Stimulated activated CD8-positive, alpha-beta memory T cell treated with anti-CD3 and anti-CD28 coated beads, Interleukin-4, amount 100 ng/mL, for 1 hour (primary cell): ENCODE data around the gene TICRR.

ENCODE experiments used
- DNase-seq, 2 donors: peaks; one replicate each; pipeline ENCODE4 v3.0.0-alpha.2; 2020; ENCODE audit warnings: low read depth in 2 of 2, low spot score in 1 of 2

Gene TICRR

DNA sequence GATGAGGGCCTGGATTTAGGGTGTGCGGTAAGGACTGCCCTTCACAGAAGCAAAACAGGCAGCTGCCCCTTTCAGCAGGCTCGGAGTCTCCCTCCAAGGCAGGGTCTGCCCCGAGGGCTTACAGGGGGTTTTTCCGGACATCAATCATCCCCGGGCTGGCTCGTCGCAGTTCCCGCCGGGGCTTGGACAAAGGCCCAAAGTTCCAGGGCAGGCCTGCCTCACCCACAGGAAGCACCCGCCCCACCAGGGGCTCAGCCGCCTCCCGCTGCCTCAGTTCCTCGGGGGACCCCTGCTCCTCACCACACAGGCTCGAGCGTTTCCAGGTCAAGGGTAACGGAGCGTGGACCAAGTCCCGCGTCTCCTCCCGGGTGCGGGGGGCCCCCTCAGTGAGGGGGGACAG lies 53.0 kb downstream of the TICRR start:
- no peak for DNase-seq

DNA sequence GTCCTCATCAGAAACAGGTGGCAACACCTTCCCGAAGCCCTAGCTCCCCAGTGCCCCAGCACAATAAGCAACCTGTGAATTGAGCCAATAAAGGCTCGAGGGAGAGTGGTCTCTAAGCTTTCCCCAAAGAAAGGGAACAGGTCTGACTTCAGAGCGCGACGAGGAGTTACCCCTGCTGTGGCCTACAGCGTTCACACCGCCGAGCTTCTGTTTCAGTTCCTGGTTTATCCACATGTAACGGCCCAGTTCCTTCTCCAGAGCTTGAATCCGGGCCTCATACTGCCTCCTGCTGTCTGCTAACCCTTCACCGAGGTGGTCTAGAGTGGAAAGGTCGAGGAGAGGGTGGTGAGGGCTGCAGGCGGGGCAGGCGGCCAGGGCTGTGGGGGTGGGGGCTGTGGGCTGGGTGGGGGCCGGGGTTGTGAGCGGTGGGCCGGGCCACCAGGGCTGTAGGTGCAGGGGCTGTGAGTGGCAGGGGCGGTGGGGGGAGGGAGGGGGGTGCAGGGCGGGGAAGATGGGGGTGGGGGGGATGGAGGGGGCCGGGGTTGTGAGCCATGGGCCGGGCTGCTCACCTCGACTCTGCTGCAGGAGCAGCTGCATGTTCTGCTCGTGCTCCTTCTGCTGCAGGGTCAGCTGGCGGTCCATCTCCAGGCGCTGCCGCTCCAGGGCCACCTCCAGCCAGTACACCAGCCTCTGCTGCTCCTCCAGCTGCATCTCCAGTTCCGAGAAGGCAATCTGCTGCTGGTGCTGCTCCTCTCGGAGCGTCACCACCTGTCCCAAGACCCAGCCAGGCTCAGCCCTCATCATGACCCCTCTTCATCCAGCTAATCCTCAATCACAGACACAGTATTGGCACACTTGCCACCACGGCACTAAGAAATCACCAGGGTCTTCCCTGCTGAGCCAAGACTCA lies 53.8 kb downstream of the TICRR start:
- no peak for DNase-seq

DNA sequence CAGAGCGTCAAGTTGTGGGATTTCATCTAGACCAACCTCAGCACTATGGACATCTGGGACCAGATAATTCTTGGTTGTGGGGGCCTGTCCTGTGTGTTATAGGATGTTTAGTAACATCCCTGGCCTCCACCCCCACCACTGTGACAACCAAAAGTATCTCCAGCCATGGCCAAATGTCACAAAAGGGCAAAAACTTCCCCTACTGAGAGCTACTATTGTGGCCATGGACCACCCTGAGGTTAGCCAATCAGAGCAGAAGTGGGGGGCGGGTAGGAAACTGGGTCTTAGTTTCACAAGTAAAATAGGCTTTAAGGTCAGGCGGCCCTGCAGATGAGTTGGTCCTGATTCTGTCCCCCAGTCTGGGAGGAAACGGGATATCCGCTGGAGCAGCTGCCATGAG lies 54.6 kb downstream of the TICRR start:
- DNase-seq = no peak

DNA sequence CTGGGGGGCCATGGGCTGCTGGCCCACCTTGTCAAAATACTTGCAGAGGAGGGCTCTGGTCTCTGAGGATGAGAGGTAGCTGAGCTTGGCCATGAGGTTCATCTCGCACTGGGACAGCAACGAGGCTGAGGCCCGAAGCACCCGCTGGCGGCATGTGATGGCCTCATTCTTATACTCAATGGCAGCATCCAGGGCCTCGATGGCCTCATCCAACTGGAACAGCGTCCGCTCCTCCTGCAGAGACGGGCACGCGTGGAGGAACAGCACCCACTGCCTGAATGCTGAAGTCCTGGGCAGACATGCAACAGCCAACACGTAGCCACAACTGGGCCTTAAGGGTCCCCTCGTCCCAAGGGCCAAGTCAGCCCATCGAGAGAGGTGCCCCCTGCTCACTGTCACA lies 55.0 kb downstream of the TICRR start:
- DNase-seq = no peak

DNA sequence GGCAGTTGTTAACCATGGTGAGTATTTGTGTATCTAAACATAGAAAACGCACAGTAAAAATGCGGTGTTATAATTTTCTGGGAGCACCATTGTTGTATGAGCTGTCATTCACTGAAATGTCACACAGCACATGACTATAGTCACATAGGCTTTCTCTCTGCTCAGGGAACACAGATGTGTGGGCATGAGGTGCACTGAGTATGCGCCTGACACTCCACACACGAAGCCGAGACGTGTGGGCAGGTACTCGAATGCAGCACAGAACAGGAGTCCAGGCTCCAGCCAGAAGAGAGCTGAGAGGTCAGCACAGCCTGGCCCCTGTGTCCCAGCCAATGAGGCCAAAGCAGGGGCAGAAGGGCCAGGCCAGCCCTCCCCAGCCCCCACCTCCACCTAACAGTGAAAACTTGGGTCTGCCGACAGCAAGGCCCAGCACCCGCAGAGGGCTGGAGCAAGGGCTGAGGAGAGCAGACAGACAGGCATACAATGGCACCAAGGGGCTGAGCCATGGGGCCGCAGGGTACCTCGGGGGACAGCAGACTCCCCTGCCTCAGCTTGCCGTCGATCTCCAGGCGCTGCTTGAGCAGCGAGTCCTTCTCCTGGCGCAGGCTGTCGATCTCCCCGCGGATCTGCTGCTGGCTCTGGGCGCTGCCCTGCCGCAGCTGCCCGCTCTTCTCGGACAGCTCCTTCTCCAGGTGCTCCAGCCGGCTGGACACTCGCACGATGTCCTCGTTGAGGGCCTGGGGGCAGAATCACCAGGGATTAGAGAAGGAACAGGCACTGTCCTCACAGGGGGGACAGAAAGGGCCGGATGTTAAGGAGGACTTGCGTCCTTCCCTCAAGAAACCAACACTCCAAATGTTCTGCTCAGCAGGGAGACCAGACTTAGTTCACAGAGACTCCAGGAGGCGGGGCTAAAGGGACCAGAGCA lies 56.0 kb downstream of the TICRR start:
- DNase-seq = no peak

DNA sequence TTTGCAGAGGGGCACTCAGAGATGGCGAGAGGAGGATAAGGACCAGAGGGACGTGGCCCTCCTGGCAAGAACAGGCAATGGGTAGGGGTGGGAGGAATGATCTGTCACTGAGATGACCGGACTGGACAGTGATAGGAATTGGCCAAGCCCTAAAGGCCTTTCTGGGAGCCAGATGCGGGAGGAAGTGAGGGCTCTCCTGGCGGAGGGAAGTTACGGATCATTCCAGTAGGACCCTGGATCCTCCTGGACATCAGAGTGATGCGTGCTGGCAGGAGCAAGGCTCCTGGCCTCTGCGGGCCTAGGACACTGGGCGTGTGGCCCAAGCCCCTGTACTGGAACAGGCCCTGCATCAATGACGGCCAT lies 56.6 kb downstream of the TICRR start:
- DNase-seq = no peak

DNA sequence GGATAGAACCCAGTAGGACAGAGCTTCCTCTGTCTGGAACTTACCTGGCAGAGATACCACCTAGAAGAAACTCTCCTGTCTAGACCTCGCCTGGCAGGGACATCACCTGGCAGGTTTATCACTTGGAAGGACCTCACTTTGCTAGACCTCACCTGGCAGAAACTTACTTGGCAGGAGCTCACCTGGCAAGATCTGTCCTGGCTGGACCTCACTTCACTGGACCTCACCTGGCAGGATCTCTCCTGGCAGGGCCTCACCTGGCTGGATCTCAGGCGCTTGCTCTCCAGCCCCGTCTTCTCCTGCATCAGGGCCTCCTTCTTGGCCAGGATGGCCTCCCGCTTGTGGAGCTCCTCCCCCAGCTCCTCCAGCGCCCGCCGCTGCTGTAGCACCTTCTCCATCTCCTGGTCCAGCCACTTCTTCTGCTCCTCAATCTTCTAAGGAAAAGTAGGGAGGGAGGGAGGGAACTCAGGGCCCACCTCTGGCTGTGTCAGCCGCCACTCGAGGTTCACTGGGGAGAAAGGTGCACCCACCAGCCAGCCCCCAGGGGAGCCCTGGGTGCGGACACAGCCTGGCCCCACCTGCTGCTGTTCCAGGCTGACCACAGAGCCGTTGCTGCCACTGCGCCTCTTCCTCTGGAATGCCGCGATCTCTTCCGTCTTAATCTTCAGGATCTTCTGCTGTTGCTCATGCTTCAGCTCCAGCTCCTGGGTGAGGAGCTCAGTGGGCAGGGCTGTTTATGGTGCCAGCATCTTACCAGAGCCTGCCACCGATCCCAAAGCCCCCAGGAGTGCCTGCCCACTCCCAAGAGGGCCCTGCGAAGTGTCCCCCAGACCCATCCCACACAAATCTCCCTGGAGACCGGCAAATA lies 57.5 kb downstream of the TICRR start:
- DNase-seq = no peak

DNA sequence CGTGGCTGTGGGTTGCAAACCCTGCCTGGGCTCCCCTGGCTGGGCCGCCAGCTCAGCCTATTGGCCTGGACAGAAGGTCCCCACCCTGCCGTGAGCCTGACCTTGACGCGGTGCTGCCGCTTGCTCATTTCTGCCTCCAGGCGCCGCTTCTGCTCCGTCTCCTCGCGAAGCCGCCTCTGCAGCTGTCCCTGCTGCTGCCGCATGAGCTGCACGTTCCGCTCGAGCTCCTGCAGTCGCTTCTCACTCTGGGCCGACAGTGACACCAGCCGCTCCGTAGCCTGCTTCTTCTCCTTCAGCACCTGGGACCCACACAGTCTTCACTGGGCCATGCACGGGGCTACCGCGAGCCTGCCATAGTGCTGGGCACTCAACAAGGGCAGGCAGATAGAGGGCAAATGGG lies 58.3 kb downstream of the TICRR start:
- DNase-seq = no peak

DNA sequence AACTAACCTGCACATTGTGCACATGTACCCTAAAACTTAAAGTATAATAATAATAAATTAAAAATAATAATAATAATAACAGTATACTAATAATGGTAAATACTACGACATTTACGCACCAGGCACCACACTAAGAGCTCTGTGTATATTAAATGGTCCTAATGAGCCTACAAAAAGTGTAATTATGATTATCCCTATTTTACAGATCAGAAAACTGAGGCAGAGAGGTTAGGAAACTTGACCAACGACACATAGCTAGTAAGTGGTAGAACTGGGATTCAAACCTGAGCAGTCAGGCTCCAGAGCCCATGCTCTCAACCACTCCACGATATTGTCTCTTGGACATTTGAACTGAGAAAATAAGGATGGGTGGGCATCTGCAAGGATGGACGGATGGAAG lies 65.0 kb downstream of the TICRR start:
- DNase-seq = no peak

DNA sequence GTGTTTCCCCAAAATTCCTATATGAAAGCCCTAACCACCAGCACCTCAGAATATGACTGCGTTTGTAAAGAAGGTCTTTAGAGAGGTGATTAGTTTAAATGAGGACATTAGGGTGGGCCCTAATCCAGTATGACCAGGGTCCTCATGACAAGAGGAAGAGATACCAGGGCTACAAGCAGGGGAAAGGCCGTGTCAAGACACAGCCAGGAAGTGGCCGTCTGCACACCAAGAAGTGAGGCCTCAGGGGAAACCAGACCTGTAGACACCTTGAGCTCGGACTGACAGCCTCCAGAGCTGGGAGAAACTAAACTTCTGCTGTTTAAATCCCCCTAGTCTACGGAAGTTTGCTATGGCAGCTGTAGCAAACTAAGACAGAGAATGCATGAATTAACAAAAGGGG lies 65.8 kb downstream of the TICRR start:
- no peak for DNase-seq

DNA sequence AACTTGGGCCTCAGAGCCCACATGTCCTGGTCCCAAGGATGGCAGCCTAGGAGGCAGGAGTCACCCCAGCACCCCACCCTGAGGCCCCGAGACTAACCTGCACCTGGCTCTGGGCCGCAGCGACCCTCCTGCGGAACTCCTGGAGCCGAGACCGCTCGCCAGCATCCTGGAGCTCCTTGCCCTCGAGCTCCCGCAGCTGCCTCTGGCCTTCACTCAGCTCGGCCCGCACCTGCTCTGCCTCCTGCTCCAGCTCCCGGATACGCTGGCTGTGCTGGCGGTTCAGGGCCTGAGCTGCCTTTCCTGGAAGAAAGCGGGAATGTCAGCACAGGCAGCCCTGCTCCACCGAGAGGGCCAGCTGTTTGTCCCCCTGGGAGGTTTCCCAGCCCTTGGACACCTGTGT lies 66.8 kb downstream of the TICRR start:
- no peak for DNase-seq

DNA sequence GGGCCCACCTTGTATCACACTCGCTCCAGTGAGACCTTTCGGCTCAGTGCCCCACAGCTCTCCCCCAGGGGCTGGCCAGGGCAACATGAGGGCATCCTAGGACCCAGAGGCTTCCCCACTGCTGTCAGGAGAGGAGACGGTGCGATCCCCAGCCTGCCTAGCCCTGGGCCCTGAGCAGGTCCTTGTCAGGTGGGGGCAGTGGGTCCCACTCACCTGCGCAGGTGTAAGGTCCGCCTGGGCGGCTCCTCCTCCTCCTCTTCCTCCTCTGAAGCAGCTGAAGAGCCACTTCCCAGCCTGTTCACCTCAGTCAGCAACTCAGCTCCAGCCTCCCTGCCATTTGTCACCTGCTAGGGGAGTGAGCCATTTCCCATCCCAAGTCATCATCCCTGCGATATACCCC lies 70.4 kb downstream of the TICRR start:
- no peak for DNase-seq

DNA sequence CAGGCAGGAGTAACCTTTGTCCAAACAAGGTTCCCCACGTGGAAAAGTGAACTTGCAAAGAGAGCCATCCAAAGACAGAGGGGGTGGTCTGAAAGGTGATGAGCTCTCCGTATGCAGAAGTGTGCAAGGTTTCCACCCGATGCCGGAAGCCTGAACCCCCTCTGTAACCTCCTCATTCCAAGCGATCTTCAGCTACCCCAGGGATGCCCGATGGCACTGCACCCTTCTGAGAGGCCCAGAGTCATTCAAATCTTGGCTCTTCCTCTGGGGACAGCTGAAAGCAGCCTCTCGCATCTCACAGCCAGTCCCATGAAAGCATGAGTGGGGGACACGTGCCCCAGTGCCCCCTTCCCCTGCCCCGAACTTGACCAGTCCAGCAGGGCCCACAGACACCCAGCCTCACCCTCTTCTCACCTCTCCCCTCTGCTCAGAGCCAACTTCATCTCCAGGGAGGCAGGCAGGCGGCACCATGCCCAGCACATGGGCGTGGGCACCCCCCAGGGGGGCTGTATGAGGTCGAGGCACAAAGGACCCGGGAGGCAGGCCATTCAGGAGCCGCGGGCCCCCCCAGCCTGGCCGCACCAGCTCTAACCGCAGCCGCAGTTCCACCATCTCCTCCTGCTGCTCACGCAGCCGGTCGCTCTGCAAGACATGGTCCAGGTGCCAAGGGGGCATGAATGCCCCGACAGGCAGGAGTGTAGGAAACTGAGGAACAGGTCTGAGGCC lies 71.3 kb downstream of the TICRR start:
- no peak for DNase-seq

DNA sequence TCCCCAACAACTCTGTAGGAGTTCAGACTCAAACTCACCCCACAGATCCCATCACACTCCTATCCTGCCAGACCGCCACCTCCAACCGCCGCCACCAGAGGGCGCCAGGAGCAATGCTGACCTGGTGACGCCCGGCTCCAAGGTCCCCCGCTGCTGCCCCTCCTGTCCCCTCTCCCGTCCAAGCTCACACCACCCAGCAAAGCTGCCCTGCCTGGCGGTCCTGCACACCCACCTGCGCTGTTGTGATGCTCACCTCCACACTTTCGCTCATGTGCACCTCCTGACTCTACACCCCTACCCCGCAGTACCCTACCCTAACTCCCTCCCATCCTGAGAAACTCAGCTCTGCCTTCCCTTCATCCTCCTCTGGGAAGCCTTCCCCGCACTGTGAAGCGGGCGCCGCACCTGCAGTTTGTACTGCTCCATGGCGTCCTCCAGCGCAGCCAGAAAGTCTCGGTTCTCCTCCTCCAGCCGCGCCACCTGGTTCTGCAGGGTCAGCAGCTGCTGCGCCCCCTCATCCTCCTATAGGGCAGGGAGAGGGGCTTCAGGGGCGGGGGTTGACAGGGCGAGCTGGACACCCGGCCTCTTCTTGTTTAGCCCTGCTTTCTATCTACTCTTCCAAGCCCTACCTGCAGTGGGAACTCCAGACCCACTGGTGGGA lies 72.1 kb downstream of the TICRR start:
- peak; percentile 9 to 24 for DNase-seq

DNA sequence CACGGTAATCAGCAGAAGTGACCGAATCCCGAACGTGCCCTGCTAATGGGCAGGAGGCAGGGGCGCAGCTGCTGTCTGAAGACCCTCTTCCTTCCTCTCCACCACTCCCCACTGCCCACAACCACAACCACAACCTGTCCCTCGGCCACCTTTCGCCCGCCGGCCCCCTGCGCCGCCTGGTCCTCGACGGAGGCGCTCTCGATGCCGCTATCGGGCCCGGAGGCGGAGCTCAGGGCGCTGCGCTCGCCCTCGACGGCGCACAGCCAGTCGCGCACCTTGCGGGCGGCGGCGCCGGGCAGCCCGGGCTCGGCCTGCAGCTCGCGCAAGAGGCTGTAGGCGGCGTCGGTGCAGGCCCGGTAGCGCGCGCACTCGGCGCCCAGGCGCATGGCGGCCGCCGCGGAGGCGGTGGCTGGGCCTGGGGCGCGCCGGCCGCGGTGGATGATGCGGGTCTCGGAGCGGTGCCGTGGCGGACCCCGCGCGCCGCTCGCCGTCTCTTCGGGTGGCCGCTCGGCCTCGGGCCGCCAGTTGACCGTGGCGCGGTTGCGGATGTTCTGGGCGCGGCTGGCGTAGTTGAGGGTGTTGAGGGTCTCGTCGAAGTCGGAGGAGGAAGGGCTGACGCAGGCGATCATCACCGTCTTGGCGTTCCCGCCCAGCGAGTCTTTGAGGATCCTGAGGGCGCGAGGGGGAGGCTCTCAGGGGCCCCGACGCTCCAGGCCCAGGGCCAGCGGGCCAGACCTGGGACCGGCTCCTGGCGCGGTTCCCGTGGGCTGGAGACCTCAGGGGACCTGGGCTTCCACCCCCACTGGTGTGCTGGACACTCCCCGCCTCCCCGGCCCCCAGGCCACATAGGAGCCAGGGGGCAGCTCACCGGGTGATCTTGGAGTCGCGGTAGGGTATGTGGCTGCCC lies 73.1 kb downstream of the TICRR start:
- no peak for DNase-seq

DNA sequence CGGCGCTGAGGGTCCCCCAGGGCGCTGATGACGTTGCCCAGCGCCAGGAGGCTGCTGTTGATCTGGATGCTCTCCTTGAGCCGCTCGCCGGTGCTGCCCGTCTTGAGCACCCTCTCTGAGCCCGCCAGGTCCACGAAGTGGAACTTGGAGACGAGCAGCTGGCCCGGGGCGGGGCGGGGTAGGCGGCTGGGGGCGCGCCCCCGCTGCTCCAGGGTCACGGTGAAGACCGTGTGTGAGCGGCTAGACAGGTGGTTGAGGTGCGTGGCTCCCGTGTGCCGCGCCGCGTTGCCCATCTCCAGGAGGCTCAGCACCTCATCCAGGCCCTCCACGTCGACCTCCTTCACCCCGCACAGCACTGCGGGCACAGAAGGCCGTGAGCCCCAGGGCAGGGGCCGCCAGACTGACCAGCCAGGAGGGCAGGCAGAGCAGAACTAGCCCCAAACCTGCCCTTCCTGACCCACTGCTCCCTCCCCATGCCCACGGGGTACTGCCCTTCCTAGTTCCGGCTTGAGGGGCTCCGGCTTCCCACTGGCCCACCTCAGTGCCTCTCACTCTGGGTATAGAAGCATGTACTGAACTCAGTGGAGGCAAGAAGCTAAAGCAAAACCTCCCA lies 73.8 kb downstream of the TICRR start:
- DNase-seq = no peak

DNA sequence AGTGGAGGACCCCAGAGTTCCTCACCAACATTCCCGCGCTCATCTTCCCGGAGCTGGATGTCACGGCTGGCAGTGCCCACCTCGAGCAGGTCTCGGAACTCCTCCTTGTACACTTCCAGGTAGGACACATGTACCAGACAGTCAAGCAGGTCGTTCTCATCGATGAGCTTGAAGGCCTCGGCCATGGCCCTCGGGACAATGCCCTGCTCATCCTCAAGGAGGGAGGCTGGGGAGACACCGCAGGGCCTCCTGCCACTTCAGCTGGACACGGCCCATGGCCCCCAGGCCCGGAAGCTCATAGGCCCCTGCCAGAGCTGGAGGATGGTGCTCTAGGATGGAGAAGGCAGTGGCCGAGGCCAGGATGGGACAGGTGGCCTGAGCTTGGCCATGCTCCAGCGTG lies 74.4 kb downstream of the TICRR start:
- DNase-seq = no peak

DNA sequence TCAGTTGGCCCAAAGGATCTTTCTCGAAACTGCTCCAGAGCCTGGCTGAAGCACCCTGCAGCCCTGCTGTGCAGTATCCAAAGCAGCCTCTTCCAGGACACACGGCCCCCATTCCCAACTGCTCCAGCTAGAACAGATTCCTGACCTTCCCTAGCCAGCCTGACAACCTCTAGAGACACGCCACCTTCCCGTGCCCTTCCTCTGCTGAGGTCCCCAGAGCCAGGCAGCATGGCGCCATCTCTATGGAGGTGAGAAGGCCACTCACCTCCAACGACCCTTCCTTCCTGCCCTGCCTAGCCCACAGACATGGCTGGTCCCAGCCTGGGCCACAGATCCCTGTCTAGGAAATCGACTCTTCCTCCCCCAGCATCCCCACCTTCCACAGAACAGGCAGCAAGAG lies 76.9 kb downstream of the TICRR start:
- no peak for DNase-seq

DNA sequence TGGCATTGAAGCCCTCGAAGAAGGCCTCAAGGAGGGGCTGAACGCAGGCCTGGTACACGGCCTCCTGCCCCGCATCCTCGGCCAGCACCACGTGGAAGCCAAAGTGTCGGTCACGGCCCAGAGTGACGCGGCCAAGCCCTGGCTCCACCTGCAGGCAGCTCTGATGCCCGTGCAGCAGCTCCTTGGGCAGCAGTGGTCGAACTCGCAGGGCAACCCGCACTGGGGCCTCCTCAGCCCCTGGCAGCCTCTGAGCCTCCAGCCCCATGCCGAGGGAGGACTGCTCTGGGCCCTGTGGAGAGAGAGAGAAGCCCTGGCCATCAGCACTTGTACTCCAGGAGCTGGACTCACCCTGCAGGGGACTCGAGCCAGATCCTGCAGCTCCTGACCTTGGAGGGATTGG lies 77.4 kb downstream of the TICRR start:
- no peak for DNase-seq
